ENCODE data around the gene FKBP8. TPM values are rescaled to one million over a fixed set of nuclear protein-coding genes. Genes with fewer than 3 reads are reported as not detected.

FKBP8 gene
- total and polyA plus RNA-seq, 2 of the 4 experiments (the other 2 are of a cell fraction), result 153 to 289 TPM

GRCh38 chr19:18586306-18586705 is 42.9 kb upstream of the FKBP8 start:
- 20% methylated on average over 1 of the region's 2 CpGs; no CpG with 5 or more reads in 1 of the 2 experiments for WGBS, 2 experiments (ENCODE audit: extremely low coverage in 2 of 2, insufficient read length in 1 of 2)
- intact Hi-C loops (cut with micrococcal nuclease), result loop anchor here (5.0 kb wide), 2 partner anchors 246 to 331 kb away; partner anchors contain the start of genes COPE, DDX49 and UPF1

More at GRCh38 chr19:18586306-18586705, 42.9 kb upstream of the FKBP8 start:
- no peak for DNase-seq
- H3K14ac ChIP-seq (replicated peaks; ENCODE audit: low read depth, low read length), result no peak overlapping the region; the same call in 1 of the 2 replicates
- peaks cover 4% of the 10 kb centered on the region; the same call in 1 of the 2 replicates for H3K9me1 ChIP-seq (ENCODE audit: insufficient read depth, low read length)
- no peak overlapping the region for H2AFZ ChIP-seq (replicated peaks; ENCODE audit: low read length, poor library complexity)
- H3K4ac ChIP-seq (ENCODE audit: low read depth, low read length), result no peak overlapping the region
- no peak overlapping the region for H3K4me3 ChIP-seq (ENCODE audit: insufficient read depth, low read depth, low read length)
- H4K91ac ChIP-seq (ENCODE audit: insufficient read depth, low read depth, low read length), result no peak overlapping the region
- H3K18ac ChIP-seq (ENCODE audit: low read depth, low read length), result no peak overlapping the region
- H2BK120ac ChIP-seq (ENCODE audit: low read depth, low read length), result no peak overlapping the region
- H3K9ac ChIP-seq (ENCODE audit: low read depth, low read length), result no peak overlapping the region
- BruUV-seq (replicated peaks), result no TSS peak
- ChIA-PET CTCF (no interaction called here), POLR2A (ENCODE audit: unreplicated experiment) (no interaction called here)
- H3K4me1 ChIP-seq (ENCODE audit: control insufficient read depth, insufficient read depth, low read length), result peaks cover 5% of the 10 kb centered on the region
- dilution Hi-C loops (cut with HindIII; ENCODE audit: low sequenced_read_pairs, unreplicated experiment) (no loop called here), in situ Hi-C loops (cut with MboI; ENCODE audit: low sequenced_read_pairs) (no loop called here)
- peak overlapping the region; percentile 44; the same call in 1 of the 2 replicates for H2AK5ac ChIP-seq (ENCODE audit: low read depth, low read length)
- no peak overlapping the region for H2BK5ac ChIP-seq (ENCODE audit: low read depth, low read length, poor library complexity, severe bottlenecking)
- H2BK15ac ChIP-seq (ENCODE audit: low read depth, low read length), result no peak overlapping the region
- H2AK9ac ChIP-seq (replicated peaks; ENCODE audit: low read depth, low read length, poor library complexity), result no peak overlapping the region
- peaks cover 6 to 20% of the 10 kb centered on the region in 2 experiments; a peak in 3 of 4 replicates for H3K79me1 ChIP-seq (ENCODE audit: low read depth in 1 of 2, low read length in 2 of 2)
- peaks cover 4% of the 10 kb centered on the region for H3K36me3 ChIP-seq (ENCODE audit: control insufficient read depth, insufficient read depth, low read length)
- no peak overlapping the region for H3K27ac ChIP-seq (ENCODE audit: insufficient read depth, low read length)
- no peak overlapping the region for H3K56ac ChIP-seq (ENCODE audit: extremely low read depth, insufficient read depth, low read length)
- no peak for ATAC-seq (ENCODE audit: low read depth)
- H3K27me3 ChIP-seq (ENCODE audit: control insufficient read depth, insufficient read depth, low read length), result peaks cover 2% of the 10 kb centered on the region; the same call in 1 of the 2 replicates
- H4K5ac ChIP-seq (ENCODE audit: low read depth, low read length), result no peak overlapping the region
- H4K20me1 ChIP-seq (ENCODE audit: insufficient read depth, low read length), result peaks cover 6% of the 10 kb centered on the region
- no peak overlapping the region for H4K8ac ChIP-seq (ENCODE audit: low read depth in 2 of 2, low read length in 2 of 2)
- H2BK20ac ChIP-seq (ENCODE audit: low read depth, low read length), result no peak overlapping the region
- TF ChIP-seq MAZ (IDR thresholded peaks at IDR 0.05; ENCODE audit: borderline replicate concordance, low read depth, low read length) (no peak), MAFK (IDR thresholded peaks at IDR 0.05; ENCODE audit: low read depth, low read length) (no peak), RAD21 (IDR thresholded peaks at IDR 0.05; ENCODE audit: low read length) (no peak), CTCF (conservative IDR thresholded peaks at IDR 0.05; ENCODE audit: low read depth, low read length) (no peak), RCOR1 (IDR thresholded peaks at IDR 0.05; ENCODE audit: insufficient replicate concordance, low read length) (no peak), SMC3 (IDR thresholded peaks at IDR 0.05; ENCODE audit: low read depth, low read length) (no peak), MXI1 (IDR thresholded peaks at IDR 0.05; ENCODE audit: borderline replicate concordance, low read depth, low read length) (no peak), NFE2L2 (IDR thresholded peaks at IDR 0.05; ENCODE audit: low read depth, low read length) (no peak), POLR2A (IDR thresholded peaks at IDR 0.05; ENCODE audit: low read depth, low read length) (no peak), FOS (IDR thresholded peaks at IDR 0.05; ENCODE audit: low read depth, low read length) (no peak), BHLHE40 (IDR thresholded peaks at IDR 0.05; ENCODE audit: low read depth, low read length) (no peak), CEBPB (IDR thresholded peaks at IDR 0.05; ENCODE audit: low read depth, low read length) (no peak), CHD1 (IDR thresholded peaks at IDR 0.05; ENCODE audit: low read depth, low read length) (no peak), RFX5 (IDR thresholded peaks at IDR 0.05; ENCODE audit: low read depth, low read length) (no peak)
- TF ChIP-seq, protein P1, sequence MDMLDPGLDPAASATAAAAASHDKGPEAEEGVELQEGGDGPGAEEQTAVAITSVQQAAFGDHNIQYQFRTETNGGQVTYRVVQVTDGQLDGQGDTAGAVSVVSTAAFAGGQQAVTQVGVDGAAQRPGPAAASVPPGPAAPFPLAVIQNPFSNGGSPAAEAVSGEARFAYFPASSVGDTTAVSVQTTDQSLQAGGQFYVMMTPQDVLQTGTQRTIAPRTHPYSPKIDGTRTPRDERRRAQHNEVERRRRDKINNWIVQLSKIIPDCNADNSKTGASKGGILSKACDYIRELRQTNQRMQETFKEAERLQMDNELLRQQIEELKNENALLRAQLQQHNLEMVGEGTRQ (IDR thresholded peaks at IDR 0.05; ENCODE audit: low read depth, low read length), result no peak
- TF ChIP-seq, protein P2, sequence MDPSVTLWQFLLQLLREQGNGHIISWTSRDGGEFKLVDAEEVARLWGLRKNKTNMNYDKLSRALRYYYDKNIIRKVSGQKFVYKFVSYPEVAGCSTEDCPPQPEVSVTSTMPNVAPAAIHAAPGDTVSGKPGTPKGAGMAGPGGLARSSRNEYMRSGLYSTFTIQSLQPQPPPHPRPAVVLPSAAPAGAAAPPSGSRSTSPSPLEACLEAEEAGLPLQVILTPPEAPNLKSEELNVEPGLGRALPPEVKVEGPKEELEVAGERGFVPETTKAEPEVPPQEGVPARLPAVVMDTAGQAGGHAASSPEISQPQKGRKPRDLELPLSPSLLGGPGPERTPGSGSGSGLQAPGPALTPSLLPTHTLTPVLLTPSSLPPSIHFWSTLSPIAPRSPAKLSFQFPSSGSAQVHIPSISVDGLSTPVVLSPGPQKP (IDR thresholded peaks at IDR 0.05; ENCODE audit: borderline replicate concordance, low read depth, low read length), result no peak
- H3K23ac ChIP-seq (ENCODE audit: low read depth, low read length), result no peak overlapping the region
- no peak overlapping the region for H3K4me2 ChIP-seq (ENCODE audit: low read depth, low read length)
- H3K9me3 ChIP-seq (ENCODE audit: control insufficient read depth, insufficient read depth, low read length), result no peaks in the 10 kb centered on the region

Measured in IMR-90 (cell line).